Upper lobe of left lung (tissue), 6 donors: ENCODE data around the gene ARX. TPM values are rescaled to one million over a fixed set of nuclear protein-coding genes. Genes with fewer than 3 reads are reported as not detected.

ENCODE experiments used
- ATAC-seq, 2 donors: fragments of 200-7000 bp; cut with Tn5 transposase; one replicate each; pipeline ENCODE4 v1.9.1; 2022; ENCODE audit warnings: mild to moderate bottlenecking in 2 of 2, moderate library complexity in 2 of 2; ENCODE audit not compliant: low FRiP score in 2 of 2
- DNase-seq, 2 donors: peaks; one replicate each; pipeline ENCODE4 v3.0.0-alpha.2; 2019 to 2020
- H3K27ac ChIP-seq, 4 donors: fragments of 200-600 bp; sonication (generic); one replicate each; pipeline ENCODE4 v1.5.1; 2016 to 2019
- H3K27me3 ChIP-seq, 4 donors: fragments of 200-600 bp; sonication (generic); one replicate each; pipeline ENCODE4 v1.5.1; 2017 to 2019
- H3K36me3 ChIP-seq, 4 donors: fragments of 200-600 bp; sonication (generic); one replicate each; pipeline ENCODE4 v1.5.1; 2016 to 2019
- H3K4me1 ChIP-seq, 4 donors: fragments of 200-600 bp; sonication (generic); one replicate each; pipeline ENCODE4 v1.5.1; 2018 to 2019
- H3K4me3 ChIP-seq, 4 donors: fragments of 200-600 bp; sonication (generic); one replicate each; pipeline ENCODE4 v1.5.1; 2017 to 2019; ENCODE audit warnings: mild to moderate bottlenecking in 2 of 4, moderate library complexity in 1 of 4
- H3K9me3 ChIP-seq, 4 donors: fragments of 200-600 bp; sonication (generic); one replicate each; pipeline ENCODE4 v1.5.1; 2018 to 2019
- CTCF ChIP-seq, 6 experiments: fragments of 450-650 bp in 4 of 6; fragments of 200-600 bp in 2 of 6; sonication (generic) in 2 of 6; IDR thresholded peaks; one replicate each; pipeline ENCODE4 v1.5.1; 2016 to 2019; ENCODE audit warnings: antibody characterized with exemption in 6 of 6
- EP300 ChIP-seq, 4 donors: sonication (generic); formaldehyde crosslinking; IDR thresholded peaks; one replicate each; pipeline ENCODE4 v1.5.1; 2017; ENCODE audit warnings: antibody characterized with exemption in 4 of 4, control low read depth in 2 of 4
- POLR2A ChIP-seq, 4 donors: fragments of 450-650 bp; IDR thresholded peaks; one replicate each; pipeline ENCODE4 v1.5.1; 2016 to 2017; ENCODE audit warnings: antibody characterized with exemption in 4 of 4, mild to moderate bottlenecking in 2 of 4
- POLR2AphosphoS5 ChIP-seq, 2 donors: sonication (generic); formaldehyde crosslinking; IDR thresholded peaks; one replicate each; pipeline ENCODE4 v1.5.1; 2017; ENCODE audit warnings: antibody characterized with exemption in 2 of 2
- WGBS, 2 donors: methylation state at CpG; one replicate each; pipeline ENCODE4 v1.1.5; 2017 to 2018; 5-methylcytosine and 5-hydroxymethylcytosine counted together
- total RNA-seq, 6 donors: library from RNA; depleted of rRNA in 4 of 6; stranded (reverse); fragments of >200 nt in 4 of 6; gene quantifications; one replicate each; pipeline versions ENCODE4 v1.1.0 to v1.2.1, GENCODE V29; 2016 to 2021
- donor health status: DM: no; HTN: no; CAD: no; lungs with moderate emphysema.
- donor health status: DM: no; HTN: yes; CAD: no; lungs with severe emphysema.

ARX gene
- total RNA-seq, 6 donors from 2014 or later = 0.39 to 0.46 (median 0.44) TPM; not detected in 3

GRCh38 chrX:24983931-24984330 lies 31.8 kb downstream of the ARX start:
- H3K4me1 ChIP-seq = no peaks in the 10 kb centered on the region
- no peak for TF ChIP-seq POLR2AphosphoS5 (IDR thresholded peaks at IDR 0.05)
- no peak for TF ChIP-seq CTCF (IDR thresholded peaks at IDR 0.05)
- TF ChIP-seq POLR2A (IDR thresholded peaks at IDR 0.05) = no peak
- TF ChIP-seq EP300 (IDR thresholded peaks at IDR 0.05) = no peak
- H3K36me3 ChIP-seq = no peaks in the 10 kb centered on the region
- ATAC-seq = no peak
- no peak overlapping the region for H3K4me3 ChIP-seq
- no peaks in the 10 kb centered on the region for H3K9me3 ChIP-seq
- DNase-seq = no peak
- no peaks in the 10 kb centered on the region for H3K27me3 ChIP-seq
- H3K27ac ChIP-seq = no peak overlapping the region
- WGBS, 2 donors = 84 to 92% methylated on average over 3 of the region's 3 CpGs

- no peaks in the 10 kb centered on the region for H3K27me3 ChIP-seq
- H3K9me3 ChIP-seq = no peaks in the 10 kb centered on the region
- DNase-seq (no peak), ATAC-seq (no peak)
- H3K4me3 ChIP-seq = no peak overlapping the region
- no peak overlapping the region for H3K27ac ChIP-seq
- H3K4me1 ChIP-seq = no peaks in the 10 kb centered on the region
- H3K36me3 ChIP-seq = no peaks in the 10 kb centered on the region
- WGBS, 2 donors = 63 to 82% methylated on average over 5 of the region's 5 CpGs
- TF ChIP-seq POLR2A (IDR thresholded peaks at IDR 0.05) (no peak), CTCF (IDR thresholded peaks at IDR 0.05) (no peak), EP300 (IDR thresholded peaks at IDR 0.05) (no peak), POLR2AphosphoS5 (IDR thresholded peaks at IDR 0.05) (no peak)
These were observed 33.3 kb downstream of the ARX start for GRCh38 chrX:24982306-24982965.

GRCh38 chrX:24981030-24981429 lies 34.7 kb downstream of the ARX start:
- TF ChIP-seq EP300 (IDR thresholded peaks at IDR 0.05) (no peak), CTCF (IDR thresholded peaks at IDR 0.05) (no peak), POLR2A (IDR thresholded peaks at IDR 0.05) (no peak), POLR2AphosphoS5 (IDR thresholded peaks at IDR 0.05) (no peak)
- WGBS, 2 donors = 74 to 95% methylated on average over 3 of the region's 3 CpGs
- Histone ChIP-seq H3K4me1 (no peaks in the 10 kb centered on the region), H3K27ac (no peak overlapping the region), H3K27me3 (no peaks in the 10 kb centered on the region), H3K36me3 (no peaks in the 10 kb centered on the region), H3K4me3 (no peak overlapping the region), H3K9me3 (no peaks in the 10 kb centered on the region)
- ATAC-seq = no peak
- DNase-seq = no peak

- H3K27ac ChIP-seq = no peak overlapping the region
- no peak for ATAC-seq
These were observed 36.7 kb downstream of the ARX start for GRCh38 chrX:24979081-24979480.

More at GRCh38 chrX:24979081-24979480, 36.7 kb downstream of the ARX start:
- WGBS, 2 donors = 85 to 97% methylated on average over 3 of the region's 3 CpGs
- Histone ChIP-seq H3K9me3 (no peaks in the 10 kb centered on the region), H3K36me3 (no peaks in the 10 kb centered on the region), H3K27me3 (no peaks in the 10 kb centered on the region), H3K4me3 (no peak overlapping the region), H3K4me1 (no peaks in the 10 kb centered on the region)
- TF ChIP-seq POLR2A (IDR thresholded peaks at IDR 0.05) (no peak), POLR2AphosphoS5 (IDR thresholded peaks at IDR 0.05) (no peak), CTCF (IDR thresholded peaks at IDR 0.05) (no peak), EP300 (IDR thresholded peaks at IDR 0.05) (no peak)
- no peak for DNase-seq
